ENCODE results near the gene CSF2. TPM values are rescaled to one million over a fixed set of nuclear protein-coding genes. Genes with fewer than 3 reads are reported as not detected.

CSF2 gene
- total RNA-seq, 1 donor from 2014 or later, result 246 TPM

- intact Hi-C loops (cut with micrococcal nuclease), result no loop called here
These were observed 5.4 kb upstream of the CSF2 start for GRCh38 chr5:132067941-132068808.

DNA sequence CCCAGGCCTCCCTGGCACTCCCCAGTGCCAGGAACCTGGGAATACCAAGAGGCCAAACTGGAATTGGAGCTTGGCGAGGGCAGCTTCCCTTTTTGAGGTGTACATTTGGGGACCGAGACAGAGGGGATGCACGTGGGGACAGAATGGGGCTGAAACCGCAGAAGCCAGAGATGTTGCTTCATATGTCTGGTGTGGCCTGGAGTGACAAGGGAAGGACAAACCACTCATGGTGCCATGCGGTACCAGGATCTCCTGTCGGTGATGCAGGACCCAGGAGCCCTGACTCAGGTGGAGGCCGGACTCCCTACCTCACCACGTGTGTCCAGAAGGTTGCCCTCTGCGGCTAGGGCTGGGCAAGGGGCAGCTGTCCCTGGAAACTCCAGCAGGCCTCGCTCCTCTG lies 4.0 kb upstream of the CSF2 start:
- intact Hi-C loops (cut with micrococcal nuclease), result no loop called here

- intact Hi-C loops (cut with micrococcal nuclease), result no loop called here
These were observed 3.6 kb upstream of the CSF2 start for GRCh38 chr5:132069994-132070393.

DNA sequence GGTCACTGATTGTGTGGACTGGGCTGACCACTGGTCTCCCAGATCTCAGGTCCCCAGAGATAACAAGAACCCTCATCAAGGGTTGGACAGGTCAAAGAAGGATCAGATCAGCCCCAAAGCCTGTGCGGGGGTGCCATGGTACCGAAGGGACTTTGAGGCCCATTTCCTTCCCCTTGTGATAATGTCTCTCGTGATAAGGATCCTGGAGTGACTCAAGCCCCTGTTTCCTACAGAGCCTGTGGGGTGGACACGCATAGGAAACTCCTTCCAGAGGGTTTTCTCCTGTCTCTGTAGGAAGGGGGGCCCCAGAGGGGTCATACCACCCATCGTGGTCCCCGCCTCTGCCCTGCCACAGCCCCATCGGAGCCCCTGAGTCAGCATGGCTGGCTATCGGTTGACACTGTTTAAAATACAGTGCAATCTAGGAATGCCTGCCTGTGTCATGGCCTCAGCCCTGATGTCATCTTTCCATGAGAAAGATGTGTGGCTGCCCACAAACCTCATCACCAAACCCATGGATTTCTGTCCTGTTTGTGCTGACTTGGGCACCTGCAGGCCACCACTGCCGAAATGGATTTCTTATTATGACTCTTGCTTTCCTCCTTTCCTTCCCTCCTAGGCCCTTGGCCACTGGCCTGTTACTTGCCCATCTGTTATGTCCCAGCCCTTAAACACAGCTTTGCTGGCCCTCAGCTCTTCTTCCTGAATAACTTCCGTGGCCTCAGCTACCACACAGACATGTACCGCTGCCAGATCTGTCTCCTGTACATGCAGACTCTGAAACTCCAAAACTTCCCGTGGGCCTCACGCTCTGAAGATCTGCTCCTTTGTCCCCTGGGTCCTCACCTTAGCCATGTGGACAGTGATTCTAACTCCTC lies 2.9 kb upstream of the CSF2 start:
- intact Hi-C loops (cut with micrococcal nuclease), result no loop called here

GRCh38 chr5:132071338-132071707 lies 2.3 kb upstream of the CSF2 start:
- intact Hi-C loops (cut with micrococcal nuclease), result no loop called here

DNA sequence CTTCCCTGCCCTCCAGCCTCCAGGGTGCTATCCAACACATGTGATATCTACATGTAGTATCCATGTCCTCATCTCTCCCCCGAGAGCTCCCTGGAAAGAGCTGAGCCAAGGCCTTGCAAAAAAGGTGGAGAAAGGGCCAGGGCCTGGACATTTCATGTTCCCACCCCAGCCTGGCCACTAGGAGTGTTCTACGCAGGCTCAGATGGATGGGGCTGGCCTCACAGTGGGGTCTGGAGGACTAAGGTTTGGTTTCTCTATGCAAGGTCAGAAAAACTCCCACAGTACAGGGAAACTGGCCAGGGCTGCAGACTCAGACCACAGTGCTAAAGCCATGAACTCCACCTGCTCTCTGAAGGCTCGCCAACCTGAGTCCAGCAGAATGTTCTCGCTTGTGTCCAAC lies 1.5 kb upstream of the CSF2 start:
- intact Hi-C loops (cut with micrococcal nuclease), result no loop called here

DNA sequence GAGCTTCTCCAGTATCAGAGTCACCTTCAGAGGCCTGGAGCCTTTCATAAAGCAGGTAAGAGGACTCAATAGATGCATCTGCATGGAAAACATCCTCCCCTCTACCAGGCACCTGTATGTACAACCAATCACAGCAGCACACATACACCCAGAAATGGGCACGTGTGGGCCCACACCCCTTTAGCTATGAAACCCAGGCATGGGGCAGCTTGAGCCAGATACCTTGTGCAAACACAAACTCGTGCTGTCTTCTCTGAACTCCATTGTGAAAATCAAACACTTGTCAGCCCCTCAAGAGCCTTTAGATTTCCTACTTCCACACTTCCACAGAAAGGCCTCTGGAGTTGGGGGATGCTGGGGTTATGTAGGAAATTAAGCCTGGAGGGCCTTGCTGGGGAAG lies 1.1 kb upstream of the CSF2 start:
- intact Hi-C loops (cut with micrococcal nuclease), result no loop called here

DNA sequence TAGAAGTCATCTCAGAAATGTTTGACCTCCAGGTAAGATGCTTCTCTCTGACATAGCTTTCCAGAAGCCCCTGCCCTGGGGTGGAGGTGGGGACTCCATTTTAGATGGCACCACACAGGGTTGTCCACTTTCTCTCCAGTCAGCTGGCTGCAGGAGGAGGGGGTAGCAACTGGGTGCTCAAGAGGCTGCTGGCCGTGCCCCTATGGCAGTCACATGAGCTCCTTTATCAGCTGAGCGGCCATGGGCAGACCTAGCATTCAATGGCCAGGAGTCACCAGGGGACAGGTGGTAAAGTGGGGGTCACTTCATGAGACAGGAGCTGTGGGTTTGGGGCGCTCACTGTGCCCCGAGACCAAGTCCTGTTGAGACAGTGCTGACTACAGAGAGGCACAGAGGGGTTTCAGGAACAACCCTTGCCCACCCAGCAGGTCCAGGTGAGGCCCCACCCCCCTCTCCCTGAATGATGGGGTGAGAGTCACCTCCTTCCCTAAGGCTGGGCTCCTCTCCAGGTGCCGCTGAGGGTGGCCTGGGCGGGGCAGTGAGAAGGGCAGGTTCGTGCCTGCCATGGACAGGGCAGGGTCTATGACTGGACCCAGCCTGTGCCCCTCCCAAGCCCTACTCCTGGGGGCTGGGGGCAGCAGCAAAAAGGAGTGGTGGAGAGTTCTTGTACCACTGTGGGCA lies 642 bp downstream of the CSF2 start:
- intact Hi-C loops (cut with micrococcal nuclease), result no loop called here

- intact Hi-C loops (cut with micrococcal nuclease), result no loop called here
These were observed 1.5 kb downstream of the CSF2 start for GRCh38 chr5:132074772-132075718.

GRCh38 chr5:132075719-132076077 lies 2.1 kb downstream of the CSF2 start:
- intact Hi-C loops (cut with micrococcal nuclease), result no loop called here

DNA sequence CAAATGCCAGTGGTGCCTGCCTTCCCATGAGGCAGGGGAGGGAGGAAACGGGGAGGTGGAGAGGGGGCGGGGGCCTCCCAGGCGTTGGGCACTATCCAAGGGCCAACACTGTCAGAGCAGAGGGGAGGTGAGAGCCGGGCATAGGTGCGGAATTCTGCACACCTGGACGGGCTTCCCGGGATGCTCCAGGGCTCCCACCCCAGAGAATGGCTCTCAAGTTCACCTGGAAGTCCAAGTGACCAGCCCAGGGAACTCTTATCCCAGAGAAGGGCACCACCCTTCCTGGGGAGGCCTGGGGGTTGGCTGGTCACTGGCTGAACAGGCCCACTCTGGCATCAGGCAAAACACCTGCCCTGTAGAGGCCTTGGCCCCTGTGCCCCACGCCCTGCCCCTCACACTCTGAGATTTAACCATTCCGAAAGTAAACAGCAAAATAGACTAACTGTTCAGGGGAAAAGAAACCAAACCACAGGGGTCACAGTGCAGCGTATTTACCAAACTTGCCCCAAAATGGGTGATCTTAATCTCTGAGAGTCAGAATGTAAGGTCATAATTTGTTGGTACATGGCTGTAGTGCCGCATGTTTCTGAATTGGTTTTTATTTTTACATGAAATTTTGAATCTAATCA lies 2.7 kb downstream of the CSF2 start:
- intact Hi-C loops (cut with micrococcal nuclease), result no loop called here

GRCh38 chr5:132076983-132077382 lies 3.4 kb downstream of the CSF2 start:
- intact Hi-C loops (cut with micrococcal nuclease), result no loop called here

GRCh38 chr5:132079081-132079480 lies 5.5 kb downstream of the CSF2 start:
- intact Hi-C loops (cut with micrococcal nuclease), result no loop called here

- intact Hi-C loops (cut with micrococcal nuclease), result loop anchor here (5.0 kb wide), 1 partner anchor 53 kb away; no protein-coding TSS in a partner anchor
These were observed 6.0 kb downstream of the CSF2 start for GRCh38 chr5:132079619-132080018.

- intact Hi-C loops (cut with micrococcal nuclease), result loop anchor here (5.0 kb wide), 1 partner anchor 52 kb away; no protein-coding TSS in a partner anchor
These were observed 7.0 kb downstream of the CSF2 start for GRCh38 chr5:132080595-132080994.

DNA sequence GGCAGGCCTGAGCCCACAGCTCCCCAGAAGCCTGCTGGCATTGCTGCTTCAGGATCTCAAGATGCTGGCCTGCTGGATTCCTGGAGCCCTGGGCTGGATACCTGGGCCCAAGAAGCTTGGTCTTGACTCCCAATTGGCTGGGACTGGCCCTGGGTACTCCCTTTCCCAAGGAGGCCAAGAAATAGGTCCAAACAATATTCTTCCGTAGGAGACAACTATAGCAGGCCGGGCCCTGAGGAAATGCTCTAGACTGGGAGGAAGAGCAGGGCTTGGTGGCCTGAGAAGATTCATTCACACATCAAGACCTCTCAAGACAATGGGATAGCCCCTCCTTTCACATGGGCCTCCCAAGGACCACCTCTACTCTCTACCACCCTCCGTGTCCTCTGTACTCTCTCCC lies 7.9 kb downstream of the CSF2 start:
- intact Hi-C loops (cut with micrococcal nuclease), result loop anchor here (5.0 kb wide), 1 partner anchor 51 kb away; no protein-coding TSS in a partner anchor

DNA sequence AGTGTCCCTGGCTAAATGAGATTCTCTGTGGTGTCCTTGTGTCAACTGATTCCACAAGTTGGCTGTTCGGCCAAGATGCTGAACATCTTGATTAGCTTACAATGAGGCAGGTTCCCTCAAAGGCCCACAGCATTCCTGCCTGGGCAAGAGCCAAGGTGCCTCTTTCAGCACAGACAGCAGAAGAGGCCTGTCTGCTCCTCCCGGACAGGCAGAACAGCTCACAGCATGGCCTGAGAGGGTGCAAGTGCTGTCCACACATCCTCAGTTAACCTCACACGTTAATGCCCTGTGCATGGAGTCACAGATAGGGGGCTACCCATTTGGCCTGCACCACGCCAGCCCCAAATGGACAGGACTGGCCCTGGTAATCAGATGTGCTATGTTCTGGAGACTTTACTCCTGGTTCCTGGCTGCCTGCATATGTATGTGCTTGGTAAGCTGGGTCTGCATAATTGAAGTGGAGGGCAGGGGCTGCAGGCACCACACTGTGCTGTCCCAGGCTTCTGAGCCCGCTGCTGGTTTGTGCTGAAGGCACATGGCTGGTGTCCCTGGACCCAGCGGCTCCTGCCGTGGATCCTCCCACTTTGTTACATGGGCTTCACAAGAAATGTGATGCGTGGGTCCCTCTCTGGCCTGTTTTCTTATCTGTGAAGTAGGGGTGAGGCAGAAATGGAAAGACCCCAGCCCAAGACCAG lies 8.9 kb downstream of the CSF2 start:
- intact Hi-C loops (cut with micrococcal nuclease), result loop anchor here (1.0 to 5.0 kb wide), 2 partner anchors 21 to 50 kb away; no protein-coding TSS in a partner anchor

DNA sequence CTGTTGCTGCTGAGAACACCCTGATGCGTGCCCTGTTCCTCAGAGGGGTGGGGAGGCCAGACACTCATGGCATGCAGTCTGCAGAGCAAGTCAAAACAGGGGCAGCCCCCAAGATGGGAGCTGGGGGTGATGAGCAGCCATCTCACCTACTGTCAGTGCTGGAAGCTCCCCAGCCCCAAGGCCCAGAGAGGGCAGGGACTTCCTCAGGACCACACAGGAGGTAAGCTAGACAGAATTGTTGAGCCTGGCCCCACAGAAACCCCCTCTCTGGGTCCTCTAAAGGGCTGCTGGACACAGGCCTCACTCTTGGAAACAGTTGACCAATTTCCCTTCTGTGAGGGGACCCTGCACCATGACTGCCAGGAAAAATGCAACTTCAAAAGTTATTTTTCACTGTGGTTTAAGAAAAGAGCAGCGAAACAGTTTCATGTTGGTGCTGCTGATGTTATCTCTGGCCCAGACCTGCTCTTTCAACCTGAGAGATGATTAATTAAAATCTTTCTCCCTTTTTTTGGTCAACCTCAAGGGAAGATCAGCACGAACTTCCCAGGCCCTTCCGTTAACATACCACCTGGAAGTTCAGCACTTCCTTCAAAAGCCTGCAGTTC lies 9.6 kb downstream of the CSF2 start:
- intact Hi-C loops (cut with micrococcal nuclease), result loop anchor here (1.0 to 5.0 kb wide), 2 partner anchors 20 to 49 kb away; no protein-coding TSS in a partner anchor

DNA sequence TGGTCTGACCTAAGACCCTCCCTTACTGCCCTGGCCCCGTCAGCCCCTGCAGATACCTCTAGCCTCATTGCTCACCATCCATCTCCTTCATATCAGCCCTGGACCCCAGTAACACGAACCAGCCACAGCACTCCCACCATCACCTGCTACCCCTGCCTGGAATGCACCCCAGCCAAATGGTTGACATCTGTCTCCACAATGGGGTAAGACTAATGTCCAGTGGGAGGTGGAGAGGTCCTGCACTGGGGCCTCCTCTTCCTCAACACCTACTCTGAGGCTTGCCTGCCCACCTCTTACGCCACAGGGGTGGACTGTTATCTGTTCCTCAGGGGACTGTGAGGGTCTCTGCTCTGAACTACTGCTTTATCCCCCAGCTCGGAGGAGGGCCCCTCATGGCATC lies 12.1 kb downstream of the CSF2 start:
- intact Hi-C loops (cut with micrococcal nuclease), result no loop called here

All from T-helper 1 cell treated with Interleukin-12 subunit alpha and Interleukin-12 subunit beta and Interleukin-4 antibody, amounts not matched to agents 30 ng/mL and 1 ng/mL, for 36 hours (primary cell).